A172 (cell line): Measurements from ENCODE around the gene KRTAP1-4. TPM values are rescaled to one million over a fixed set of nuclear protein-coding genes. Genes with fewer than 3 reads are reported as not detected.
"Not testable (repeated sequence)": the region's sequence is repeated elsewhere in the genome, so short reads cannot be mapped to it uniquely, and the experiment has no call there.

Experiments
- DNase-seq: peaks from one replicate; pipeline ENCODE4 v3.0.0-alpha.2; 2015; ENCODE audit warnings: low spot score
- total RNA-seq: library from RNA; depleted of rRNA; stranded (reverse); fragments of >200 nt; shearing (Covaris generic); gene quantifications from 2 replicates; pipeline ENCODE4 v1.2.3, GENCODE V29; 2014; rRNA removed

The KRTAP1-4 gene
- not detected in 2 replicates for total RNA-seq

GRCh38 chr17:41029633-41030245 lies at the start of gene KRTAP1-4:
Gene KRTAP1-4 (minus strand): TSS chr17:41030195. CDS start chr17:41030078, 117 bp downstream.
- no peak for DNase-seq

GRCh38 chr17:41076788-41077187 lies 46.8 kb upstream of the KRTAP1-4 start:
- DNase-seq: no peak

- DNase-seq: no peak
These were observed 43.7 kb upstream of the KRTAP1-4 start for GRCh38 chr17:41073676-41074075.

GRCh38 chr17:41071606-41072360 lies 41.8 kb upstream of the KRTAP1-4 start:
- no peak for DNase-seq

DNA sequence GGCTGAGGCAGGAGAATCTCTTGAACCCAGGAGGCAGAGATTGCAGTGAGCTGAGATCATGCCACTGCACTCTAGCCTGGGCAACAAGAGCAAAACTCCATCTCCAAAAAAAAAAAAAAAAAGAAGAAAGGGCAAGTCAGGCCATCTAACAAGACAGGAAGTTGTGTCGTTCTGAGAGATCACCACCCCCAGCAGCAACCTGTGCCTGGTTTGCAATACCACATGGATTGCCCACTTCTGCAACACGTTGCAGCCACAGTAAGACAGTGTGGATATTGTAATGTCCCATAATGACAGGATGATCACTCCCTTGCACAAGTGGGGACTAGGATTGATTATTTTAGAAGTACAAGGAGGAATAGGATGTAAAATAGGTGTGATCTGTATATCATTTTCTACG lies 39.0 kb upstream of the KRTAP1-4 start:
- DNase-seq: no peak

GRCh38 chr17:41067281-41067680 lies 37.3 kb upstream of the KRTAP1-4 start:
- no peak for DNase-seq

GRCh38 chr17:41065829-41066624 lies 36.0 kb upstream of the KRTAP1-4 start, which contains the start of gene KRTAP2-4:
Gene KRTAP2-4 (minus strand): TSS chr17:41065879. CDS start chr17:41065845, 34 bp downstream.
- DNase-seq: peak; percentile 96

DNA sequence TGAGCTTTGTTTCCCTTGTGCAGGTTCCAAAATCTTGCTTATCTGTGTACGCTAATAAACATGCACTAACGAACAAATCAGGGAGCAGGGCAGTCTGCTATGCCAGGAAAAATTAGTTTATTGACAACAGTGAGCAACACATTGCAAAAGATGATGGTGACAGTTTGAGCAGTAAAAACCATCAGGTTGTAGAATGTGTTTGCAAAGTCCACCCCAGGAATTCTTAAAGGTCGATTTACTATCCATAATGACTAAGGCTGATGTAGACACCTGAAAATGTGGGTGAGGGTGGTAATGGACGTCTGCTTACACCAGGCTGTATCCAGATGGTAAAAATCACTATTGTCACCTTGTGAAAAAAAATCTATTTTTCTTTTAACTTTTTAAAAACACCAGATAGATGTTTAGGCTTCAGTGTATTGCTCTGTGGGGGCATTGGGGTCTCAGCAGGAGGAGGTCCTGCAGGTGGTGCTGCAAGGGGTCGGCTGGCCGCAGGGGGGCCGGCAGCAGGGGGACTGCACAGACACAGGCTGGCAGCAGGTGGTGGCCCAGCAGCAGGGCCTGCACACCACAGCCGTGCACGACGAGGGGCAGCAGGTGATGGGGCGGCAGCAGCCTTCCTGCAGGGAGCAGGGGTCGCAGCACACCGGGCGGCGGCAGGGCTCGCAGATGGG lies 35.2 kb upstream of the KRTAP1-4 start:
- not testable (repeated sequence) for DNase-seq

GRCh38 chr17:41064301-41064700 lies 34.3 kb upstream of the KRTAP1-4 start:
- no peak for DNase-seq

- DNase-seq: no peak
These were observed 33.5 kb upstream of the KRTAP1-4 start for GRCh38 chr17:41063449-41063848.

- DNase-seq: peak; percentile 90
These were observed 32.0 kb upstream of the KRTAP1-4 start for GRCh38 chr17:41061964-41062363.

- peak; percentile 92 for DNase-seq
These were observed 30.1 kb upstream of the KRTAP1-4 start, which contains the start of gene KRTAP2-3 for GRCh38 chr17:41060052-41060604. Gene KRTAP2-3 (minus strand): TSS chr17:41060114. CDS start chr17:41060050, 64 bp downstream.

- DNase-seq: peak; percentile 84
These were observed 29.5 kb upstream of the KRTAP1-4 start for GRCh38 chr17:41059276-41060051.

DNA sequence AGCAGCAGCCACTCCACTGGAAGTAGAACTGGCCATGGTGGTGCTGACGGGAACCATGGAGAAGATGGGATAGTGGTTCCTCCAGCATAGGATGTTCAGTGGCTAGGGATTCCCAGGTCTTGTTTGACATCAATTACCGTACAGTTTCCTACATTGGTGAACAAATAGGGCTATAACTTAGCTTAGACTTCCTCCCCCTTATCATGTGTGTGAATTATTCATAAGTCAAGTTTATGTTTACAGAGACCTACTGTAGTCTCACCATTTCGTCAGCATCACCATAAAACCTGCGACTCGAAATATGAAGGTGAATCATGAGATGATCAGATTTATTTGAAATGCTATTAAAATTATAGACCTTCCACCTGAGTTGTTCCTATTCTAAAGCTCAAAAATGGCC lies 28.7 kb upstream of the KRTAP1-4 start:
- peak; percentile 55 for DNase-seq

GRCh38 chr17:41057547-41057946 lies 27.6 kb upstream of the KRTAP1-4 start:
- no peak for DNase-seq

DNA sequence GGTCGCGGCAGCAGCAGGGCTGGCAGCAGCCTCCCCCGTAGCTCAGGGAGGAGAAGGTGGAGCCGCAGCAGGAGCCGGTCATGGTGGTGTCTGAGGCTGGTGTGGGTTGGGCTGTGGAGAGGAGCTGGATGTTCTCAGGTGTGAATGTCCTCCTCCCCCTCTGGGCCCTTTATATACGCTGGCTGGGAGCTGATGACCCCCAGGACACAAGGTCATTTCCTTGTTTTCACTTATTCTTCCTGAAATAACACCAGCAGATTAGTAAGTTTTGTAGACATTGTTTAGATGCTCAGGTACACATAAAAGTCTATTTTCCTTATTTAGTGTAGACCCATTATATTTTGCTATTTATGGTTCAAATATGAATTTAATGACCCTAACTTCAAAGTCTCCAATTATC lies 25.1 kb upstream of the KRTAP1-4 start, which contains the start of gene KRTAP2-2:
KRTAP2-2 (minus strand) TSS at position 101 of the 400 bp plus-strand sequence; CDS start at position 82, 19 bp downstream.
- DNase-seq: not testable (repeated sequence)

GRCh38 chr17:41054556-41054955 lies 24.6 kb upstream of the KRTAP1-4 start:
- not testable (repeated sequence) for DNase-seq

GRCh38 chr17:41054025-41054424 lies 24.0 kb upstream of the KRTAP1-4 start:
- DNase-seq: no peak

DNA sequence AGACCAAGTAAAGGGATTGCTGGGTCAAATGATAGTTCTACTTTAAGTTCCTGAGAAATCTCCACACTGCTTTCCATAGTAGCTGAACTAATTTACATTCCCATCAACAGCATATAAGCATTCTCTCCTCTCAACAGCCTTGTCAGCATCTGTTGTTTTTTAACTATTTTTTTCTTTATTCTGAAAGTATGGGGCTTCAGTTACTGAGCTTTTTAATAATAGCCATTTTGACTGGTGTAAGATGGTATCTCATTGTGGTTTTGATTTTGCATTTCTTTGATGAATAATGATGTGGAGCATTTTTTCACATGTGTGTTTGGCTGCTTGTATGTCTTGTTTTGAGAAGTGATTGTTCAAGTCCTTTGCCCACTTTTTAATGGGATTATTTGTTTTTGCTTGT lies 22.6 kb upstream of the KRTAP1-4 start:
- DNase-seq: no peak

DNA sequence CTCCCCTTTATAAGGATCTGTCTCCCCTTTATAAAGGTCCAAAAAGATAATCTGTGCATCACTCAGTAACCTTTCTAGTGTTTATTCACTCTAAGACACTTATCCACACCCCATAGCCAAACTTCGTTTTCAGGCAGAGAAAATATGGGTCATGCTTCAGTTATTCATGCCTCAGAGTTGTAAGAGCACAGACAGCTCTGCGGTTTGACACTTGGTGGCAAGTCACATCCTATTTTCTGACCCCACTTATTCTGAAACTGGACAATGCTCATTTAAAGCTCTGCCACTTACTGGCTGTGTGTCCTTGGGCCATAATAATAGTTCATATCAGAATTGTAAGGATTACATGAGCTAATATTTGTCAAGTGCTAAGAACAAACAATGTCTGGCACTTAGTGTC lies 19.1 kb upstream of the KRTAP1-4 start:
- peak; percentile 86 for DNase-seq
